Neural cell (in vitro differentiated cells): ENCODE measurements around the gene LPIN1.

Experiments
- CTCF ChIP-seq: fragments of 450-650 bp; IDR thresholded peaks from 2 replicates; pipeline ENCODE4 v1.5.1; 2014; ENCODE audit warnings: antibody characterized with exemption, mild to moderate bottlenecking, moderate library complexity; ENCODE audit not compliant: poor library complexity, severe bottlenecking
- EP300 ChIP-seq: fragments of 450-650 bp; conservative IDR thresholded peaks from 2 replicates; pipeline ENCODE4 v1.6.1; 2014; ENCODE audit warnings: antibody characterized with exemption, mild to moderate bottlenecking, moderate library complexity; ENCODE audit not compliant: poor library complexity, severe bottlenecking
- EZH2 ChIP-seq: fragments of 200-600, 300-800 bp; shearing (Covaris generic), sonication (generic); IDR thresholded peaks from 2 replicates; pipeline ENCODE4 v1.6.1; 2014; ENCODE audit warnings: antibody characterized with exemption, low read length, borderline replicate concordance, mild to moderate bottlenecking; ENCODE audit not compliant: insufficient read depth, poor library complexity, severe bottlenecking
- MXI1 ChIP-seq: fragments of 450-650 bp; conservative IDR thresholded peaks from 2 replicates; pipeline ENCODE4 v1.6.1; 2014; ENCODE audit warnings: antibody characterized with exemption, mild to moderate bottlenecking; ENCODE audit not compliant: poor library complexity, severe bottlenecking
- POLR2AphosphoS5 ChIP-seq: IDR thresholded peaks from 2 replicates; pipeline ENCODE4 v1.6.1; 2012
- REST ChIP-seq: IDR thresholded peaks from 2 replicates; pipeline ENCODE4 v1.6.1; 2012; ENCODE audit warnings: borderline replicate concordance
- SMC3 ChIP-seq: fragments of 450-650 bp; conservative IDR thresholded peaks from 2 replicates; pipeline ENCODE4 v1.6.1; 2014; ENCODE audit warnings: antibody characterized with exemption, mild to moderate bottlenecking, moderate library complexity; ENCODE audit not compliant: poor library complexity
- TAF1 ChIP-seq: IDR thresholded peaks from 2 replicates; pipeline ENCODE4 v1.6.1; 2012; ENCODE audit warnings: low read depth

GRCh38 chr2:11773111-11773510 is 26.7 kb downstream of the LPIN1 start:
- TF ChIP-seq CTCF (no peak), SMC3 (no peak), TAF1 (no peak), MXI1 (no peak), REST (no peak), EZH2 (no peak), POLR2AphosphoS5 (no peak), EP300 (no peak)
